HG03039 (cell line): ENCODE results near the gene PKD2L1.
A peak's percentile ranks its signal among the peaks of the same experiment; 100 is the strongest.

Experiments
- ATAC-seq: cut with Tn5 transposase; IDR thresholded peaks from one replicate; pipeline ENCODE4 v1.9.1; 2021; ENCODE audit warnings: mild to moderate bottlenecking, moderate library complexity; ENCODE audit not compliant: unreplicated experiment

PKD2L1 gene

GRCh38 chr10:100356067-100357017 is 26.3 kb upstream of the PKD2L1 start:
- ATAC-seq, result no peak

DNA sequence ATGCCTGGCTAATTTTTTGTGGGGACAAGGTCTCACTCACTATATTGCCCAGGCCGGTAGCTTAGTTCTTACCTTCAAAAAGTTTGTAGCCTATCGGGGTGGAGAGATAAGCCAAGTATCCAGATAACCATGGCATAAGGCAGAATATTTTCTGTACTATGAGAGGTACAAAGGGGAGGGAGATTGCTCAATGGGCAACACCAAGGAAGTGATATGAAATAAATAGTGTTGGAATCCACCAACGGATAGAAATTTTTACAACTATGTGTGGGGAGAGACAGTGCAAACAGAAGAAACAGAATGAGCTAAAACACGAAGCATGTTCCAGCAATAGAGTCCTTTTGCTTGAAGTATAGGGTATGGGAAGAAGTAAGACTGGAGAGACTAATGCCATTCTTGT is 25.1 kb upstream of the PKD2L1 start:
- ATAC-seq, result no peak

- no peak for ATAC-seq
Measured at GRCh38 chr10:100353770-100354485, 23.9 kb upstream of the PKD2L1 start.

- no peak for ATAC-seq
Measured at GRCh38 chr10:100350914-100351485, 21.0 kb upstream of the PKD2L1 start.

DNA sequence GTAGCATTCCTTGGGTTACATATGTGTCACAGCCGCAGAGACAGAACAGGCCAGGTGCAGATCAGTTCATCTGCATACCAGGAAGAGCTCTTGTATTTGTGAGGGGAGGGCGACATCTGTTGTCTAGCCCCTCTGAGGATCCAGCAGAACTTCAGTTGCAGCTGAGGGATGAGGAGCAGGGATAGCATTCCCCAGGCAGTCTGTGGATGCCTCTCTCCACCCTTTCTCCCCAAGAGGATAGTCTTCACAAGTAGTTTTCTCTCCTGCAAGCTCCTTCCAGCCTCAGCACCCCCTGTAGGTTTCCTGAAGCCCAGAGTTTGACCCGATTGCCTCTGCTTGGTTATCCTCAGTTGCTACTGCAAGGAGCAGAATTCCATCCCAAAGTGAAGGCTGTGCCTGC is 19.6 kb upstream of the PKD2L1 start:
- no peak for ATAC-seq

DNA sequence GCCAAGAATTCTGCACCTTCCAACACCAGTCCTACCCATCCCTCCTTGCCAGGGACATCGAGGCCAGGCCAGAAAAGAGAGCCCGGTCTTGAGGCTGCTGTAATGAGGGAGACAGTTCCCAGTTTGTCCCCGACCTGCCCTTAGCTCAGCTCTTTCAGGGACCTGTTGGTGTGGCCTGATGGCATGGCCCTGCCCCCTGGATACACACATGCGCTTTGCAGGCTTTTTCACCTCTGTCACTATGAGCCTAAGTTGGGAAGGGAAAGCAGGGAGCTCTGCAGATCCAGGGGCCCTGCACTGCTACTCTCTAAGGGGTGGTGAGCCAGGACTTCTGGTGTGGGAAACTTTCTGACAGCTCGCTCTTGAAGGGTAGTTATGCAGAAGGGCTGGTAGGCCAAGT is 19.1 kb upstream of the PKD2L1 start:
- no peak for ATAC-seq

DNA sequence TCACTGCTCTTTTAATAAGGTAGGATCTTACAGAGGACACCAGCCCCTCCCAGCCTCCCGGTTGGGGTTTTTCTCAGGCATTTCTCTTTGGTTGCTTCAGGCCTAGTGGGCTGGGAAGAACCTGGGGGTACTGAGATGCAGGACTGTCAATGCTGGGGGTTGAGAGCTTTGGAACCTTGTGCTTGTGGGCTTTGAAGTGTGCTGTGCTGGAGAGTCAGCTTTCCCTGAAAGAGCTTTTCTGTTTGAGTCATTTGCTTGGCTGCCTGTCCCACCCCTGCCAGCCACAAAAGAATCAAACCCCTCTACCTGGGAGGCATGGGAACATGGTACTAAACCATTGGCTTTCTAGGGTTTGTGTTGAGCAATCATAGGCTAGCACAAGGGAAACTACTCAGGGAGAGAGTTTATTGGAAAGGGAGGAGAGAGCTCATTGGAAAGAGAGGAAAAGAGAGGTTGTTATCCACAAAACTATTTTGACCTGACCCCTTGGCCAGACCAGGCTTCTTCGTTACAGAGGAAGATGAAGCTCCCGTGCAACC is 18.4 kb upstream of the PKD2L1 start:
- ATAC-seq, result no peak

DNA sequence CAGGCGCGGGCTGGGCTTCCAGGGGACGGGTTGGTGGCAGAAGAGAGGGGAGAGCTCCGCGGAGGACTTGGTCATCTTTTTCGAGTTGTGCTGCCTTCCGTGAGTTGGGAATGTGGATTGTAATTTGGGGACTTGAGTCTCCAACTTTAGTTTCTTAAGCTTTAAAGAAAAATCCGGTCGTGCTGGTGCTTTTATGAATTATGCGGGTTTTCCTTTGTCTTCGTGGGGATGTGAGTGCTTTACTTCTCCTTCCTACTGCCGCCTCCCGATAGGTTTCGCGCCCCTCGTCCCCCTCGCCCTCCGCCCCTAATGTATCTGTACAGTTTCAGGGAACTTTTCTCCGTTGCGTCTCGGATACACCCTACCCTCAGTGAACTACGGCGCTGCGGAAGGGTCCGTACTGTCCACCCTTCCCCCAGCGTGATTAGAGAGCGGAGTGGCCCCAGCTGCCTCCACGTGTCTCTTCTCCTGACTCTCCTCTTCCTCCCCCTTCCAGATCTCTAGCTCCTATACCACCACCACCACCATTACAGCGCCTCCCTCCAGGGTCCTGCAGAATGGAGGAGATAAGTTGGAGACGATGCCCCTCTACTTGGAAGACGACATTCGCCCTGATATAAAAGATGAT is 17.7 kb upstream of the PKD2L1 start:
- no peak for ATAC-seq

- ATAC-seq, result peak; percentile 85
Measured at GRCh38 chr10:100346765-100347567, 16.9 kb upstream of the PKD2L1 start, which contains the start of gene SCD. Gene SCD (plus strand): TSS chr10:100347233. CDS start chr10:100347505, 272 bp downstream.

- peak; percentile 30 for ATAC-seq
Measured at GRCh38 chr10:100346351-100346764, 16.3 kb upstream of the PKD2L1 start.

- no peak for ATAC-seq
Measured at GRCh38 chr10:100345570-100346330, 15.7 kb upstream of the PKD2L1 start.

- no peak for ATAC-seq
Measured at GRCh38 chr10:100344241-100344788, 14.3 kb upstream of the PKD2L1 start.

DNA sequence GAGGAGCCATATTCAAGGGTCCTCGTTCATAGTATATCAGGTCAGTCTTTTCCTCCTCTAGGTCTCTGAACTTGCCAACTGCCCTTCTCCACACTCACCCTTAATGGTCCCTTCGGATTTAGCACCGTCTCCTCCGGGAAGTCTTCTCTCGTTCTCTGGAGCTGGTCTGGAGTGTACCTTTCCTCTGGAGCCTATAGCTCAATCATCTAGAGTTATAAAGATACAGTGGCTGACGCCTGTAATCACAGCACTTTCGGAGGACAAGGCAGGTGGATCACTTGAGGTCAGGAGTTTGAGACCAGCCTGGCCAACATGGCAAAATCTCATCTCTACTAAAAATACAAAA is 12.6 kb upstream of the PKD2L1 start:
- no peak for ATAC-seq

- ATAC-seq, result no peak
Measured at GRCh38 chr10:100341953-100342626, 12.1 kb upstream of the PKD2L1 start.

- ATAC-seq, result no peak
Measured at GRCh38 chr10:100340948-100341847, 11.2 kb upstream of the PKD2L1 start.

- peak; percentile 47 for ATAC-seq
Measured at GRCh38 chr10:100339236-100339635, 9.2 kb upstream of the PKD2L1 start.

DNA sequence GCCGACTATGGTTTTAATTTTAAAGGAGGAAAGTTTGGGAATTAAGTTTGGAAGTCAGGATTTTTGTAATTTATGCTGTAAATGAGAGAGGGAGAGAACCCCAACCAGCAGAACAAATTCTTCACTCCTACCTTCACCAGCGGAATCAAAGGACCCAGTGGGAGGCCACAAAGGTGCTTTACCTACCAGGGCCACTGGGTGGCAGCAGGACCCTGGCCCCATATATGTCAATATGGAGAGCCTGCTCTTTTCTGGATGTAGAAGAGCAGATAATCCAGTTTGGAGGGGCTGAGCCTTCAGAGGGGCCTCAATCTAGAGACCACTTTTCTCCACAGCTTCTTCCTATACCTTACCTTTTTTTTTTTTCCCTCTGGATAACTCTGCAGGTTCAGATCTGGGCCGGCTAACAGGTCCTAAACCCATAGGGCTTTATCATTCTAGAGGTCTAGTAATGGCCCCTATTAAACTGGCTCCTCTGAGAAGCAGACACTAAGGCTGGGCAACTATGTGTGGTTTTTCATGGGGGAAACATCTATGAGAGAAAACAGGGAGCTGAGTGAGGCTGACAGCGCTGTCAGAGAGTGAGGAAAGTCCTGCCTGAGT is 8.5 kb upstream of the PKD2L1 start:
- no peak for ATAC-seq
